Peyer's patch (tissue), 4 donors: ENCODE measurements around the gene PKP4. TPM values are rescaled to one million over a fixed set of nuclear protein-coding genes. Genes with fewer than 3 reads are reported as not detected.
"Not testable (repeated sequence)": the region's sequence is repeated elsewhere in the genome, so short reads cannot be mapped to it uniquely, and the experiment has no call there.

ENCODE experiments used
- DNase-seq, 3 donors: peaks; one replicate each; pipeline ENCODE4 v3.0.0-alpha.2; 2017 to 2019
- H3K27ac ChIP-seq, 4 donors: fragments of 200-600 bp; sonication (generic); one replicate each; pipeline ENCODE4 v1.5.1; 2016 to 2019
- H3K27me3 ChIP-seq, 2 donors: fragments of 200-600 bp; sonication (generic); one replicate each; pipeline ENCODE4 v1.5.1; 2019
- H3K36me3 ChIP-seq, 3 donors: fragments of 200-600 bp; sonication (generic); one replicate each; pipeline ENCODE4 v1.5.1; 2016 to 2019
- H3K4me1 ChIP-seq, 4 donors: fragments of 200-600 bp; sonication (generic); one replicate each; pipeline ENCODE4 v1.5.1; 2016 to 2019
- H3K4me3 ChIP-seq, 4 donors: fragments of 200-600 bp; sonication (generic); 1 replicate in 3 of 4; 2 replicates in 1 of 4; pipeline ENCODE4 v1.5.1; 2016 to 2019; ENCODE audit warnings: mild to moderate bottlenecking in 1 of 4
- H3K9me3 ChIP-seq, 4 donors: fragments of 200-600 bp; sonication (generic); one replicate each; pipeline ENCODE4 v1.5.1; 2016 to 2019; ENCODE audit warnings: mild to moderate bottlenecking in 1 of 4
- CTCF ChIP-seq, 6 experiments: fragments of 450-650 bp in 4 of 6; fragments of 200-600 bp in 2 of 6; sonication (generic) in 1 of 6; IDR thresholded peaks; one replicate each; pipeline ENCODE4 v1.5.1; 2017 to 2019; ENCODE audit warnings: antibody characterized with exemption in 6 of 6, mild to moderate bottlenecking in 3 of 6, moderate library complexity in 1 of 6
- POLR2A ChIP-seq, 2 donors: fragments of 450-650 bp; IDR thresholded peaks; one replicate each; pipeline ENCODE4 v1.5.1; 2017; ENCODE audit warnings: antibody characterized with exemption in 2 of 2, mild to moderate bottlenecking in 2 of 2, moderate library complexity in 2 of 2
- total RNA-seq, 4 donors: library from RNA; depleted of rRNA; stranded (reverse); fragments of >200 nt; gene quantifications; one replicate each; pipeline ENCODE4 v1.1.0, GENCODE V29; 2016

Gene PKP4
- total RNA-seq, 4 donors from 2014 or later, result 67.8 to 168 (median 117) TPM

DNA sequence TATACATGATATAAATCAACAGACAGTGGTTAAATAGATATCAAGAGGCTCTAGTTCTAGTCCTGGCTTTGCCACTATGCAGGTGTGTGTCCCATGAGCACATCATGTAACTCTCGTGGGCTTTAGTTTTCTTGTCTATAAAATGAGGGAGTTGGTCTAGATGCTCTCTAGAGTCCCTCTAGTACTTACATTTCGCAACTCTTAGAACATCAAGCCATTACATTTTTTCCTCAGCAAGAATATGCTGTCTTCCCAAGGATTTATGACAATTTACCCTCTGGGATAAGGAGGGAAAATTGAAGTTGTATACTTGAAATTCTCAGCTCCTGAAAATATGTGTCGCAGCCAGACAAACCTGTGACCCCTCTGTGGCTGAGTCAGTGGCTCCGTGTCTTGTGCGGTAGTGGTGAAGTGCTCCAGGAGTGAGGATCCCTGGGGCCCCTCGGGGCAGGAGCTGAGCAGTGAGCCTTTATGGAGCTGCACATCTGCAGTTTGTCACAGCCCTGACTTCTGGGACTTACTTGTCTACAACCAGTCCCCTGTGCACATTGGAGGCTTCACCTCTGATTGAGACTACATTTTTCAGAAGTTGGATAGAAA lies 6.8 kb downstream of the PKP4 start:
- TF ChIP-seq CTCF (IDR thresholded peaks at IDR 0.05), result no peak
- TF ChIP-seq POLR2A (IDR thresholded peaks at IDR 0.05), result no peak
- H3K36me3 ChIP-seq, result no peaks in the 10 kb centered on the region
- no peak for DNase-seq
- no peaks in the 10 kb centered on the region for H3K9me3 ChIP-seq
- H3K4me3 ChIP-seq, result no peak overlapping the region
- no peak overlapping the region for H3K27ac ChIP-seq
- H3K4me1 ChIP-seq, result peaks cover 0 to 10% (median 2%) of the 10 kb centered on the region in 4 donors
- H3K27me3 ChIP-seq, result no peaks in the 10 kb centered on the region

GRCh38 chr2:158464426-158465281 lies 7.9 kb downstream of the PKP4 start:
- H3K36me3 ChIP-seq, result no peaks in the 10 kb centered on the region
- H3K4me1 ChIP-seq, result peaks cover 0 to 9% (median 0%) of the 10 kb centered on the region in 4 donors
- TF ChIP-seq CTCF (IDR thresholded peaks at IDR 0.05) (peak in 5 of 6 experiments; percentile 19 to 47 (median 43)), POLR2A (IDR thresholded peaks at IDR 0.05) (no peak)
- DNase-seq, result no peak
- no peak overlapping the region for H3K27ac ChIP-seq
- H3K4me3 ChIP-seq, result no peak overlapping the region
- H3K27me3 ChIP-seq, result no peaks in the 10 kb centered on the region
- H3K9me3 ChIP-seq, result no peaks in the 10 kb centered on the region

GRCh38 chr2:158467248-158467647 lies 10.5 kb downstream of the PKP4 start:
- Histone ChIP-seq H3K36me3 (no peaks in the 10 kb centered on the region), H3K27ac (no peak overlapping the region), H3K4me1 (no peaks in the 10 kb centered on the region), H3K27me3 (no peaks in the 10 kb centered on the region), H3K4me3 (no peak overlapping the region), H3K9me3 (no peaks in the 10 kb centered on the region)
- TF ChIP-seq POLR2A (IDR thresholded peaks at IDR 0.05) (no peak), CTCF (IDR thresholded peaks at IDR 0.05) (no peak)
- DNase-seq, result no peak

- H3K27ac ChIP-seq, H3K36me3 ChIP-seq, H3K4me1 ChIP-seq, H3K27me3 ChIP-seq, DNase-seq, H3K4me3 ChIP-seq, H3K9me3 ChIP-seq: not testable (repeated sequence)
These were observed 16.1 kb downstream of the PKP4 start for GRCh38 chr2:158472829-158473228.

DNA sequence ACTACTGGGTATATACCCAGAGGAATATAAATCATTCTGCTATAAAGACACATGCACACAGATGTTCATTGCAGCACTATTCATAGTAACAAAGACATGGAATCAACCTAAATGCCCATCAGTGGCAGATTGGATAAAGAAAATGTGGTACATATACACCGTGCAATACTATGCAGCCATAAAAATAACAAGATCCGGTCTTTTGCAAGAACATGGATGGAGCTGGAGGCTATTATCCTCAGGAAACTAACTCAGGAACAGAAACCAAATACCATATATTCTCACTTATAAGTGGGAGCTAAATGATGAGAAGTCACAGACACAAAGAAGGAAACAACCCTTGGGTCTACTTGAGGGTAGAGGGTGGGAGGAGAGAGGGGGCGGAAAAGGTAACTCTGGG lies 16.5 kb downstream of the PKP4 start:
- H3K36me3 ChIP-seq, H3K9me3 ChIP-seq, H3K27me3 ChIP-seq, H3K27ac ChIP-seq, DNase-seq, H3K4me1 ChIP-seq, H3K4me3 ChIP-seq: not testable (repeated sequence)

GRCh38 chr2:158473719-158474392 lies 17.1 kb downstream of the PKP4 start:
- TF ChIP-seq CTCF (IDR thresholded peaks at IDR 0.05) (no peak), POLR2A (IDR thresholded peaks at IDR 0.05) (no peak)
- Histone ChIP-seq H3K4me1 (no peaks in the 10 kb centered on the region), H3K9me3 (no peaks in the 10 kb centered on the region), H3K27ac (no peak overlapping the region), H3K36me3 (no peaks in the 10 kb centered on the region), H3K27me3 (no peaks in the 10 kb centered on the region), H3K4me3 (no peak overlapping the region)
- no peak for DNase-seq

DNA sequence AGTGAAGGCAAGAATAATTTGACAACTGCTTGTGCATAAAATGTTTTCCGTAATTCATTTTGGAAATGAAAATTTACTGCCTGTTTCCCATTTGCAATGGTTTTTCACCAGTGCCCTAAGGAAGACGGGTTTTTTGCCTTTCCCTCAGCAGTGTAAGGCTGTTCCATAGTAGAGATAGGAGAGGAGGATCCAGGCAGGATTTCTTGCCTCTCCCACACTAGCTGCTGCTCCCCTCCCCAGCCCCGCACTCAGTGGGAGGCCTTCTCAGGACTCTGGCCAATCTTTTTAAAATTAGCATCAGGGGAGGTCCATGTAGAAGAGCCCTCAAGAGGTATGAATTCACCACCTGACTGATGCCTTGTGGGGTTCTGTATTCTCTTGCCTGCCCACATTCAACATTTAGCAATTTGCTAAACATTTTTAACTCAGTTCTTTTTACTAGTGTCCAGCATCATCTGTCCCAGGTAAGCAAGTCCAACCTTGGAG lies 17.8 kb downstream of the PKP4 start:
- not testable (repeated sequence) for H3K36me3 ChIP-seq, H3K27ac ChIP-seq, H3K4me3 ChIP-seq, H3K4me1 ChIP-seq, H3K27me3 ChIP-seq, DNase-seq, H3K9me3 ChIP-seq
